ENCODE results near the gene REXO5. TPM values are rescaled to one million over a fixed set of nuclear protein-coding genes. Genes with fewer than 3 reads are reported as not detected.
A peak's percentile ranks its signal among the peaks of the same experiment; 100 is the strongest.

Gene REXO5
- total and polyA plus RNA-seq, 2 of the 13 experiments (the other 11 are each of a cell fraction or from before 2014, with no cell fraction given), result 5.9 to 13.1 TPM

DNA sequence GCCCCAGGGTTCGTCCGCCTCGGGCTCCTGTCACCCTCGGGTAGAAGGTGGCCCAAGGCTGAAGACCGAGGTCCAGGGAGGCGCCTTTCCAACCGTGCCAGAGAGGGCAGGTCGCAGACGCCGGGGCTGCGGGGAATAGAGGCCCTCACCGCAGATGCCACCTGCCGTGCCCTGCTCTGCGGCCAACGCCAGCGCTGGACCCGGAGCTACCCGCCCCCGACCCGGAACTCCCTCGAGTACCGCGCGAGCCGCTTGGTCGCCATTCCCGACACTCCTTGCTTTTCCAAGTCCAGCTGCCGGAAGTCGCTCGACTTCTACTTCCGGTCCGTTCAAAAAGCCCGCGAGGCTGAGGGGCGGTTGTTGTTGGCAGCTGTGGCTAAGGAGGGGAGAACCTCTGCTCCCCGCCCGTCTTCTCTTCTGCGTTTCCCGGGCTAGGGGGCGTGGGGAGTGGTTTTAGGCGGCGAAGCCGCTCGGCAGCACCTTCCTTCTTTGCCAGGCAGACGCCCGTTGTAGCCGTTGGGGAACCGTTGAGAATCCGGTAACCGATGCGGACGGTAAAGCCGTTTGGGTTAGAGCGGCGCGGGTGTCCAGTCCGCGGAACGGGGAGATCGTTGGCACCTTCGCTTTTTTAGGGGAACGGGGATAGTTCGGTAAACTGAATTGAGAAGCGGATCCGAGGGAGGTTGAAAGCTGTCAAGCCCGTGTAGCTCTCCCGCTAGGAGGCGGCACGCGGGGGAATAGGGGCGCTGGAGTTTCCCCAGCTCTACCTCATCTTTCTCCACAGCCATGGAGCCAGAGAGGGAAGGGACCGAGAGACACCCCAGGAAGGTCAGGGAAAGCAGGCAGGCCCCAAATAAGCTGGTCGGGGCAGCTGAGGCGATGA is at the start of gene REXO5, which contains the start of gene ERI2 (continued):
- TF ChIP-seq, protein P1, sequence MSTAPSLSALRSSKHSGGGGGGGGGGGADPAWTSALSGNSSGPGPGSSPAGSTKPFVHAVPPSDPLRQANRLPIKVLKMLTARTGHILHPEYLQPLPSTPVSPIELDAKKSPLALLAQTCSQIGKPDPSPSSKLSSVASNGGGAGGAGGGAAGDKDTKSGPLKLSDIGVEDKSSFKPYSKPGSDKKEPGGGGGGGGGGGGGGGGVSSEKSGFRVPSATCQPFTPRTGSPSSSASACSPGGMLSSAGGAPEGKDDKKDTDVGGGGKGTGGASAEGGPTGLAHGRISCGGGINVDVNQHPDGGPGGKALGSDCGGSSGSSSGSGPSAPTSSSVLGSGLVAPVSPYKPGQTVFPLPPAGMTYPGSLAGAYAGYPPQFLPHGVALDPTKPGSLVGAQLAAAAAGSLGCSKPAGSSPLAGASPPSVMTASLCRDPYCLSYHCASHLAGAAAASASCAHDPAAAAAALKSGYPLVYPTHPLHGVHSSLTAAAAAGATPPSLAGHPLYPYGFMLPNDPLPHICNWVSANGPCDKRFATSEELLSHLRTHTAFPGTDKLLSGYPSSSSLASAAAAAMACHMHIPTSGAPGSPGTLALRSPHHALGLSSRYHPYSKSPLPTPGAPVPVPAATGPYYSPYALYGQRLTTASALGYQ (CRISPR knock-in tag; IDR thresholded peaks at IDR 0.05), result peak; percentile 61
- TF ChIP-seq SNAPC2 (CRISPR knock-in tag; IDR thresholded peaks at IDR 0.05) (peak; percentile 98), GABPA (IDR thresholded peaks at IDR 0.05; ENCODE audit: low read depth, low read length) (peak; percentile 95), GABPA (CRISPR knock-in tag; IDR thresholded peaks at IDR 0.05; ENCODE audit: low read depth) (peak; percentile 100), FOXK1 (CRISPR knock-in tag; IDR thresholded peaks at IDR 0.05; ENCODE audit: borderline replicate concordance, low read depth) (peak; percentile 95), ZNF441 (CRISPR knock-in tag; IDR thresholded peaks at IDR 0.05; ENCODE audit: borderline replicate concordance) (peak; percentile 88; the same call in 1 of the 2 replicates), SALL2 (CRISPR knock-in tag; IDR thresholded peaks at IDR 0.05) (peak; percentile 92; the same call in 1 of the 2 replicates), SAFB2 (CRISPR knock-in tag; IDR thresholded peaks at IDR 0.05; ENCODE audit: borderline replicate concordance, low read depth) (peak; percentile 89), FOXM1 (CRISPR knock-in tag; IDR thresholded peaks at IDR 0.05) (peak; percentile 54), AHR (CRISPR knock-in tag; IDR thresholded peaks at IDR 0.05) (peak; percentile 71), IKZF1 (IDR thresholded peaks at IDR 0.05) (no peak), PCBP1 (IDR thresholded peaks at IDR 0.05; ENCODE audit: borderline replicate concordance, low read depth, low read length) (peak; percentile 97), MXD3 (CRISPR knock-in tag; IDR thresholded peaks at IDR 0.05) (peak; percentile 94), RORA (CRISPR knock-in tag; IDR thresholded peaks at IDR 0.05) (0 out of 2 replicates have a peak, but pooled peaks have one; percentile 22), GPN1 (CRISPR knock-in tag; IDR thresholded peaks at IDR 0.05; ENCODE audit: borderline replicate concordance) (peak; percentile 86; the same call in 1 of the 2 replicates), JUND (CRISPR knock-in tag; IDR thresholded peaks at IDR 0.05) (peak; percentile 81), HDAC6 (IDR thresholded peaks at IDR 0.05; ENCODE audit: low read depth, low read length) (no peak), ZNF34 (CRISPR knock-in tag; IDR thresholded peaks at IDR 0.05; ENCODE audit: borderline replicate concordance) (peak; percentile 100), ZNF124 (CRISPR knock-in tag; IDR thresholded peaks at IDR 0.05) (peak; percentile 91), FLYWCH1 (CRISPR knock-in tag; IDR thresholded peaks at IDR 0.05) (0 out of 2 replicates have a peak, but pooled peaks have one; percentile 85), PAWR (CRISPR knock-in tag; IDR thresholded peaks at IDR 0.05; ENCODE audit: borderline replicate concordance) (peak; percentile 51)
- TF ChIP-seq, protein P2, sequence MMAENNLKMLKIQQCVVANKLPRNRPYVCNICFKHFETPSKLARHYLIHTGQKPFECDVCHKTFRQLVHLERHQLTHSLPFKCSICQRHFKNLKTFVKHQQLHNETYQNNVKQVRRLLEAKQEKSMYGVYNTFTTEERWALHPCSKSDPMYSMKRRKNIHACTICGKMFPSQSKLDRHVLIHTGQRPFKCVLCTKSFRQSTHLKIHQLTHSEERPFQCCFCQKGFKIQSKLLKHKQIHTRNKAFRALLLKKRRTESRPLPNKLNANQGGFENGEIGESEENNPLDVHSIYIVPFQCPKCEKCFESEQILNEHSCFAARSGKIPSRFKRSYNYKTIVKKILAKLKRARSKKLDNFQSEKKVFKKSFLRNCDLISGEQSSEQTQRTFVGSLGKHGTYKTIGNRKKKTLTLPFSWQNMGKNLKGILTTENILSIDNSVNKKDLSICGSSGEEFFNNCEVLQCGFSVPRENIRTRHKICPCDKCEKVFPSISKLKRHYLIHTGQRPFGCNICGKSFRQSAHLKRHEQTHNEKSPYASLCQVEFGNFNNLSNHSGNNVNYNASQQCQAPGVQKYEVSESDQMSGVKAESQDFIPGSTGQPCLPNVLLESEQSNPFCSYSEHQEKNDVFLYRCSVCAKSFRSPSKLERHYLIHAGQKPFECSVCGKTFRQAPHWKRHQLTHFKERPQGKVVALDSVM (CRISPR knock-in tag; IDR thresholded peaks at IDR 0.05), result peak; percentile 77
- TF ChIP-seq, protein P3, sequence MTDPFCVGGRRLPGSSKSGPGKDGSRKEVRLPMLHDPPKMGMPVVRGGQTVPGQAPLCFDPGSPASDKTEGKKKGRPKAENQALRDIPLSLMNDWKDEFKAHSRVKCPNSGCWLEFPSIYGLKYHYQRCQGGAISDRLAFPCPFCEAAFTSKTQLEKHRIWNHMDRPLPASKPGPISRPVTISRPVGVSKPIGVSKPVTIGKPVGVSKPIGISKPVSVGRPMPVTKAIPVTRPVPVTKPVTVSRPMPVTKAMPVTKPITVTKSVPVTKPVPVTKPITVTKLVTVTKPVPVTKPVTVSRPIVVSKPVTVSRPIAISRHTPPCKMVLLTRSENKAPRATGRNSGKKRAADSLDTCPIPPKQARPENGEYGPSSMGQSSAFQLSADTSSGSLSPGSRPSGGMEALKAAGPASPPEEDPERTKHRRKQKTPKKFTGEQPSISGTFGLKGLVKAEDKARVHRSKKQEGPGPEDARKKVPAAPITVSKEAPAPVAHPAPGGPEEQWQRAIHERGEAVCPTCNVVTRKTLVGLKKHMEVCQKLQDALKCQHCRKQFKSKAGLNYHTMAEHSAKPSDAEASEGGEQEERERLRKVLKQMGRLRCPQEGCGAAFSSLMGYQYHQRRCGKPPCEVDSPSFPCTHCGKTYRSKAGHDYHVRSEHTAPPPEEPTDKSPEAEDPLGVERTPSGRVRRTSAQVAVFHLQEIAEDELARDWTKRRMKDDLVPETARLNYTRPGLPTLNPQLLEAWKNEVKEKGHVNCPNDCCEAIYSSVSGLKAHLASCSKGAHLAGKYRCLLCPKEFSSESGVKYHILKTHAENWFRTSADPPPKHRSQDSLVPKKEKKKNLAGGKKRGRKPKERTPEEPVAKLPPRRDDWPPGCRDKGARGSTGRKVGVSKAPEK (CRISPR knock-in tag; IDR thresholded peaks at IDR 0.05; ENCODE audit: borderline replicate concordance), result peak; percentile 98; the same call in 1 of the 2 replicates

All from HepG2 (cell line).